Natural killer cell (primary cell): Measurements from ENCODE around the gene EPN3. TPM values are rescaled to one million over a fixed set of nuclear protein-coding genes. Genes with fewer than 3 reads are reported as not detected.

ENCODE experiments used
- ATAC-seq, 3 donors: fragments of 150-1000 bp in 2 of 3; fragments of 200-7000 bp in 1 of 3; cut with Tn5 transposase; 1 replicate in 1 of 3; 2 replicates in 2 of 3; pipeline ENCODE4 v1.10.0; 2021; ENCODE audit warnings: mild to moderate bottlenecking in 2 of 3, moderate library complexity in 2 of 3
- DNase-seq, 2 donors: peaks; one replicate each; pipeline versions ENCODE4 v3.0.0 to v3.0.0-alpha.2; 2013 to 2021; ENCODE audit warnings: mixed read lengths in 1 of 2
- H3K27ac ChIP-seq: one replicate; pipeline ENCODE4 v1.5.1; 2013; ENCODE audit warnings: mild to moderate bottlenecking, low read length
- H3K27me3 ChIP-seq: one replicate; pipeline ENCODE4 v1.6.1; 2013; ENCODE audit warnings: low read length; ENCODE audit not compliant: control insufficient read depth, insufficient read depth
- H3K36me3 ChIP-seq: one replicate; pipeline ENCODE4 v1.6.1; 2013; ENCODE audit warnings: low read length; ENCODE audit not compliant: control insufficient read depth, insufficient read depth
- H3K4me1 ChIP-seq: one replicate; pipeline ENCODE4 v1.6.1; 2013; ENCODE audit warnings: low read length; ENCODE audit not compliant: control insufficient read depth, insufficient read depth
- H3K4me3 ChIP-seq: one replicate; pipeline ENCODE4 v1.5.1; 2013; ENCODE audit warnings: low read length
- H3K9me3 ChIP-seq: one replicate; pipeline ENCODE4 v1.6.1; 2013; ENCODE audit warnings: low read length; ENCODE audit not compliant: control insufficient read depth, insufficient read depth
- H3K27ac Mint-ChIP-seq, 2 donors: one replicate each; pipeline ENCODE4 v1.8.0; 2022; ENCODE audit warnings: mild to moderate bottlenecking in 2 of 2, mixed read lengths in 2 of 2, moderate library complexity in 1 of 2
- H3K27me3 Mint-ChIP-seq, 2 donors: one replicate each; pipeline ENCODE4 v1.8.0; 2022; ENCODE audit warnings: low read depth in 2 of 2, mixed read lengths in 2 of 2
- H3K36me3 Mint-ChIP-seq: one replicate; pipeline ENCODE4 v1.8.0; 2022; ENCODE audit warnings: mixed read lengths
- H3K4me1 Mint-ChIP-seq, 2 donors: one replicate each; pipeline ENCODE4 v1.8.0; 2022; ENCODE audit warnings: mixed read lengths in 2 of 2
- H3K4me3 Mint-ChIP-seq: one replicate; pipeline ENCODE4 v1.8.0; 2022; ENCODE audit warnings: mild to moderate bottlenecking, moderate library complexity, mixed read lengths
- H3K9me3 Mint-ChIP-seq, 2 donors: one replicate each; pipeline ENCODE4 v1.8.0; 2022; ENCODE audit warnings: mixed read lengths in 2 of 2
- CTCF ChIP-seq: fragments of 200-600 bp; IDR thresholded peaks from one replicate; pipeline ENCODE4 v1.8.0; 2022; ENCODE audit warnings: antibody characterized with exemption
- WGBS: methylation state at CpG from one replicate; pipeline ENCODE4 v1.1.7; 2013; ENCODE audit warnings: missing lambda C conversion rate; ENCODE audit not compliant: insufficient coverage; 5-methylcytosine and 5-hydroxymethylcytosine counted together
- intact Hi-C: fragments of 100-400 bp; cut with micrococcal nuclease; formaldehyde crosslinking; loops from one replicate; pipeline ENCODE4 v1.14.2; 2022
- total RNA-seq, 4 donors: library from RNA; stranded (reverse); fragments of 120-200 nt in 1 of 4; gene quantifications; one replicate each; pipeline versions ENCODE4 v1.2.3 to v1.2.4, GENCODE V29; 2013 to 2022

Gene EPN3
- total RNA-seq, 3 donors from 2014 or later (not counting 1 experiment from before 2014, with no cell fraction given): not detected

- Histone ChIP-seq H3K27ac (no peak overlapping the region), H3K4me3 (no peak overlapping the region), H3K4me1 (no peaks in the 10 kb centered on the region), H3K36me3 (peaks cover 22% of the 10 kb centered on the region), H3K9me3 (no peaks in the 10 kb centered on the region), H3K27me3 (no peaks in the 10 kb centered on the region)
- no peak overlapping the region for H3K27ac Mint-ChIP-seq
- DNase-seq (no peak), ATAC-seq (no peak)
- intact Hi-C loops: no loop called here
- no peaks in the 10 kb centered on the region for H3K27me3 Mint-ChIP-seq
- 88% methylated on average over 15 of the region's 17 CpGs for WGBS
- H3K36me3 Mint-ChIP-seq: no peaks in the 10 kb centered on the region
- H3K4me3 Mint-ChIP-seq: no peak overlapping the region
- peaks cover 5% of the 10 kb centered on the region in 2 donors for H3K4me1 Mint-ChIP-seq
- no peaks in the 10 kb centered on the region for H3K9me3 Mint-ChIP-seq
- TF ChIP-seq CTCF: no peak
Measured at GRCh38 chr17:50487213-50488096, 45.1 kb upstream of the EPN3 start.

DNA sequence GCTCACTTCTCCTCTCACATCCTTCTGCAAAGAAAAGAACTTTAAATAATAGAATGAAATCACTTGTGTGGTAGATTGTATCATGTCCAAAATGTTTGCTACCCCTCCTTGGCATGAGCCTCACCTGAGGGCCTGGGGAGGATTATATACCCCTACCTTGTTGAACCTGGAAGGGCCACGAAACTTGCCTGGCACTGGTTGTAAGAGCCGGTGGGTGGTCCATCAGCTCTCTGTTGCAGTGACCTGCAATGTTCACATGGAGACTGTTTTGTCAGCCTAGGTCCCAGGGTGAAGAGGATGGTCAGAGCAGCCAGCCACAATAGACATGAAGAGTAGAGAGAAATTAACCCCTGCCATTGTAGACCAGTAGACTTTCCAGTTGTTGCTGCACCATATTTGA lies 43.7 kb upstream of the EPN3 start:
- no peaks in the 10 kb centered on the region for H3K9me3 Mint-ChIP-seq
- Histone ChIP-seq H3K27ac (no peak overlapping the region), H3K27me3 (no peaks in the 10 kb centered on the region), H3K4me1 (no peaks in the 10 kb centered on the region), H3K4me3 (no peak overlapping the region), H3K36me3 (peaks cover 16% of the 10 kb centered on the region), H3K9me3 (no peaks in the 10 kb centered on the region)
- intact Hi-C loops: no loop called here
- no peak overlapping the region for H3K4me3 Mint-ChIP-seq
- no peaks in the 10 kb centered on the region for H3K4me1 Mint-ChIP-seq
- H3K36me3 Mint-ChIP-seq: no peaks in the 10 kb centered on the region
- DNase-seq (no peak), ATAC-seq (no peak)
- no peaks in the 10 kb centered on the region for H3K27me3 Mint-ChIP-seq
- 89% methylated on average over 2 of the region's 2 CpGs for WGBS
- TF ChIP-seq CTCF: no peak
- no peak overlapping the region for H3K27ac Mint-ChIP-seq

DNA sequence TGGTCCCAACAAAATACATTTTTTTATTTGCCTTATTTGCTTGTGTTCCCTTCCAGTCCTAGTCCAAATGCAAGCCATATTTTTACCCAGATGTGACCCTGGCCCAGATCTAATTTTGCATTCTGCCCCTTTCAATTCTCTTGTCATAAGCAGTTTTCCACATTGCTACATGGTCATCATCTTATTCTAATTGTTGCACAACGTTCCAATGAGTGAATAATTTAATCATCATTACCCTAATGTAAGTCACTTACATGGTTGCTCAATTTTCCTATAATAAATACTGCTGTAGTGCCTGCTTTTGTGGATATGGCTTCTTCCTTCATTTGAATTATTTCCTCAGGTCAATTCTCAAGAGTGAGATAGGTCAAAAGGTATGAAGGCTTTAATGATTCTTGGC lies 41.0 kb upstream of the EPN3 start:
- Histone ChIP-seq H3K9me3 (no peaks in the 10 kb centered on the region), H3K4me1 (no peaks in the 10 kb centered on the region), H3K27ac (no peak overlapping the region), H3K27me3 (no peaks in the 10 kb centered on the region), H3K4me3 (no peak overlapping the region), H3K36me3 (no peaks in the 10 kb centered on the region)
- Mint-ChIP-seq H3K4me3 (no peak overlapping the region), H3K27me3 (no peaks in the 10 kb centered on the region), H3K4me1 (no peaks in the 10 kb centered on the region), H3K27ac (no peak overlapping the region), H3K9me3 (no peaks in the 10 kb centered on the region), H3K36me3 (no peaks in the 10 kb centered on the region)
- ATAC-seq: no peak
- intact Hi-C loops: no loop called here
- TF ChIP-seq CTCF: no peak
- 88% methylated on average over 1 of the region's 1 CpG for WGBS
- no peak for DNase-seq

- Mint-ChIP-seq H3K9me3 (no peaks in the 10 kb centered on the region), H3K4me1 (no peaks in the 10 kb centered on the region), H3K4me3 (no peak overlapping the region), H3K27me3 (no peaks in the 10 kb centered on the region), H3K36me3 (no peaks in the 10 kb centered on the region), H3K27ac (no peak overlapping the region)
- Histone ChIP-seq H3K4me1 (no peaks in the 10 kb centered on the region), H3K27me3 (no peaks in the 10 kb centered on the region), H3K27ac (no peak overlapping the region), H3K36me3 (no peaks in the 10 kb centered on the region), H3K4me3 (no peak overlapping the region), H3K9me3 (no peaks in the 10 kb centered on the region)
- WGBS: 100% methylated on average over 2 of the region's 8 CpGs
- DNase-seq (no peak), ATAC-seq (no peak)
- intact Hi-C loops: no loop called here
- TF ChIP-seq CTCF: no peak
Measured at GRCh38 chr17:50492214-50492613, 40.3 kb upstream of the EPN3 start.
